Progenitor cell of endocrine pancreas (in vitro differentiated cells): ENCODE data around the gene SPACDR. TPM values are rescaled to one million over a fixed set of nuclear protein-coding genes. Genes with fewer than 3 reads are reported as not detected.

ENCODE experiments used
- DNase-seq: peaks from one replicate; pipeline ENCODE4 v3.0.0; 2021; ENCODE audit warnings: low spot score; ENCODE audit not compliant: unreplicated experiment
- H3K27ac Mint-ChIP-seq: 2 replicates; pipeline ENCODE4 v1.8.0; 2021; ENCODE audit warnings: mild to moderate bottlenecking, moderate library complexity, mixed read lengths
- H3K27me3 Mint-ChIP-seq: 2 replicates; pipeline ENCODE4 v1.8.0; 2021; ENCODE audit warnings: mixed read lengths
- H3K36me3 Mint-ChIP-seq: 2 replicates; pipeline ENCODE4 v1.8.0; 2022; ENCODE audit warnings: mixed read lengths; ENCODE audit not compliant: insufficient read depth
- H3K4me1 Mint-ChIP-seq: 2 replicates; pipeline ENCODE4 v1.8.0; 2021; ENCODE audit warnings: low read depth, mixed read lengths
- H3K4me3 Mint-ChIP-seq: 2 replicates; pipeline ENCODE4 v1.8.0; 2021; ENCODE audit warnings: low read depth, mild to moderate bottlenecking, moderate library complexity, mixed read lengths
- H3K9me3 Mint-ChIP-seq: 2 replicates; pipeline ENCODE4 v1.8.0; 2021; ENCODE audit warnings: low read depth, mixed read lengths
- CTCF ChIP-seq: fragments of 200-600 bp; sonication (generic); IDR thresholded peaks from one replicate; pipeline ENCODE4 v1.5.0; 2021; ENCODE audit warnings: antibody characterized with exemption, mild to moderate bottlenecking; ENCODE audit not compliant: unreplicated experiment
- total RNA-seq: library from RNA; stranded (reverse); gene quantifications from 2 replicates; pipeline ENCODE4 v1.2.1, GENCODE V29; 2021

Gene SPACDR
- total RNA-seq, 1 donor from 2014 or later: 0.67 TPM

DNA sequence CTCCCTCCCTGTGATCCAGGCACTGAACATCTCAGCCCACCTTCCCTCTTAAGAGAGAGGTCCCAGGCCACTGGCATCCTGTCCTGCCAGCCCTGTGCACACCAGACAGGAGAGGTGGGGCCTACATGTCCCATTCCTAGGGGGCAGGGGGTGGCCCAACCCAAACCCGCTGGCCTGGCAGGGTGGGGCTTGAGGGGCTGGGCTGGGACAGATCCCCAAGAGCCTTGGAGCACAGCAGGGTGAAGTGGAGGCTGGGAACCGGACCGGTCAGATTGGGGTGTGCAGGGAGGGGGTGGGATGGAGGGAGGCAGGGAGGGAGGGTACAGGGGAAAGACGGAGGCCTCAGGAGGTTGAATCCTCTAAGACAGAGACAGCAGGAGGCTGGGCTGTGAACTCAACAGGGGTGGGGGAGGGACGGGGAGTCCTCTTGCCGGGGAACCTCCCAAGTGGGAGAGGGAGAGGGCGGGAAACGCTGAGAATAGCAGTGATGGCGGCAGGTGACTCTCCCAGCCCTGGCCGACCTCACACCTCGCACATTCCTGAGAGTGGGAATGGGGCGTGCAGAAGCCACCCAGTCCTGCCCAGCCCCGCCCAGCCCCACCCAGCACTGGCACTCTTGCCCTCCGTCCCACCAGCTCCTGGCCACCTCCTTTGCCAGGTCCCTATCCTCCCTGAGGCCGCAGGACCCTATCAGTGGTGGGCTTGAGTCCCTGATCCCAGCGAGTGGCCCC is 8.2 kb upstream of the SPACDR start:
- no peak overlapping the region for H3K4me3 Mint-ChIP-seq
- H3K27ac Mint-ChIP-seq: no peak overlapping the region
- no peaks in the 10 kb centered on the region for H3K9me3 Mint-ChIP-seq
- no peak for TF ChIP-seq CTCF
- peaks cover 5% of the 10 kb centered on the region for H3K4me1 Mint-ChIP-seq
- no peaks in the 10 kb centered on the region for H3K27me3 Mint-ChIP-seq
- no peak for DNase-seq
- no peaks in the 10 kb centered on the region for H3K36me3 Mint-ChIP-seq

DNA sequence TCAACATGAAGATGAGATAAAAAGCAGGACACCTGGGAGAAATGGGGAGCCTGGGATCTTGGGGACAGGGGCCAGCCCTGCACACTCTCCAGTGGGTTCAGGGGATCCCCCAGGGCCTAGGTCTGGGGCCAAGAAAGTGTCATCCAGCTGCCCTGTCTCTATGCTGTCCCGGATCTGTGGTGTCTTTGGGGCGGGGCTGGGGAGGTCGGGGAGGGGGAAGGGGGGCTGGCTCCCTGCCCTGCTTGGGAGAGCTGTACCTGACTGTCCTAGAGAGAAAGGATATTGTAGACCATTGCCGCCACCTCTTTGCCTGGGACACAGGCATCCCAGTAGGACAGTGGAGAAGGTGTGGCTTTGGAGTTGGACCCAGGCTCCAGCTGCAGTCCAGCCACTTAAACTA is 7.0 kb upstream of the SPACDR start:
- Mint-ChIP-seq H3K27ac (no peak overlapping the region), H3K36me3 (no peaks in the 10 kb centered on the region), H3K27me3 (no peaks in the 10 kb centered on the region), H3K9me3 (no peaks in the 10 kb centered on the region), H3K4me3 (no peak overlapping the region), H3K4me1 (peaks cover 3% of the 10 kb centered on the region)
- TF ChIP-seq CTCF: no peak
- no peak for DNase-seq

GRCh38 chr7:100469227-100470044 is 5.4 kb upstream of the SPACDR start:
- Mint-ChIP-seq H3K27ac (no peak overlapping the region), H3K9me3 (no peaks in the 10 kb centered on the region), H3K36me3 (no peaks in the 10 kb centered on the region), H3K27me3 (no peaks in the 10 kb centered on the region), H3K4me1 (no peaks in the 10 kb centered on the region), H3K4me3 (no peak overlapping the region)
- peak; percentile 91 for TF ChIP-seq CTCF
- peak; percentile 86 for DNase-seq

- Mint-ChIP-seq H3K27ac (no peak overlapping the region), H3K27me3 (no peaks in the 10 kb centered on the region), H3K4me3 (no peak overlapping the region), H3K36me3 (no peaks in the 10 kb centered on the region), H3K4me1 (no peaks in the 10 kb centered on the region), H3K9me3 (no peaks in the 10 kb centered on the region)
- no peak for TF ChIP-seq CTCF
- no peak for DNase-seq
Measured at GRCh38 chr7:100467638-100468373, 3.7 kb upstream of the SPACDR start.
